Measurements from ENCODE around the gene RMC1. TPM values are rescaled to one million over a fixed set of nuclear protein-coding genes. Genes with fewer than 3 reads are reported as not detected.

RMC1 gene
- 18.4 and 23.7 TPM in 2 replicates for total RNA-seq

GRCh38 chr18:23503038-23503962 is at the start of gene RMC1:
Gene RMC1 (plus strand): TSS chr18:23503511. CDS start chr18:23503619, 108 bp downstream.

Small RNA genes lying within 50 kb of the gene (small RNA-seq; reads per million reads assigned to genes)
- not detected for gene AC026634.1
- gene RF00019, result not detected

Other genes with a start within 250 kb of the RMC1 start
- gene RIOK3, start 50.2 kb upstream of the RMC1 start, total RNA-seq, result 58.8 and 59.6 TPM in 2 replicates
- 78.0 and 83.8 TPM in 2 replicates for gene NPC1, start 83.0 kb downstream of the RMC1 start, total RNA-seq
- gene ANKRD29, start 159.4 kb downstream of the RMC1 start, total RNA-seq, result 6.6 and 14.7 TPM in 2 replicates
- gene LAMA3, start 185.9 kb downstream of the RMC1 start, total RNA-seq, result 3.9 and 6.6 TPM in 2 replicates